Left lung (tissue), 10 donors: Measurements from ENCODE around the gene TMEM132A. TPM values are rescaled to one million over a fixed set of nuclear protein-coding genes. Genes with fewer than 3 reads are reported as not detected.

Source experiments
- ATAC-seq: fragments of 200-7000 bp; cut with Tn5 transposase; one replicate; pipeline ENCODE4 v1.9.1; 2020; ENCODE audit warnings: moderate library complexity
- DNase-seq, 4 donors: peaks; one replicate each; pipeline ENCODE4 v3.0.0-alpha.2; 2013 to 2020
- H3K27ac ChIP-seq, 2 donors: fragments of 200-600 bp; sonication (generic) in 1 of 2; one replicate each; pipeline versions ENCODE4 v1.5.0 to v1.8.0; 2020 to 2021
- H3K27me3 ChIP-seq, 2 donors: fragments of 200-600 bp; sonication (generic) in 1 of 2; one replicate each; pipeline versions ENCODE4 v1.5.0 to v1.8.0; 2020 to 2021
- H3K36me3 ChIP-seq, 2 donors: fragments of 200-600 bp; sonication (generic) in 1 of 2; one replicate each; pipeline versions ENCODE4 v1.5.0 to v1.8.0; 2020 to 2021
- H3K4me1 ChIP-seq, 2 donors: fragments of 200-600 bp; one replicate each; pipeline ENCODE4 v1.8.0; 2021
- H3K4me3 ChIP-seq, 2 donors: fragments of 200-600 bp; sonication (generic) in 1 of 2; one replicate each; pipeline versions ENCODE4 v1.5.0 to v1.8.0; 2020 to 2021; ENCODE audit warnings: mild to moderate bottlenecking in 1 of 2
- H3K9me3 ChIP-seq, 2 donors: fragments of 200-600 bp; sonication (generic) in 1 of 2; one replicate each; pipeline versions ENCODE4 v1.5.0 to v1.8.0; 2020 to 2021
- intact Hi-C, 2 donors: fragments of 100-400 bp; cut with DNase I; formaldehyde crosslinking; loops; one replicate each; pipeline versions ENCODE4 v1.11.2 to v1.14.2; 2022
- polyA plus RNA-seq, 6 donors: library from polyadenylated mRNA; unstranded; fragments of 120-200 nt; gene quantifications; one replicate each; pipeline ENCODE4 v1.2.1, GENCODE V29; 2013; ENCODE audit not compliant: insufficient read length in 6 of 6
- total RNA-seq, 2 donors: library from RNA; stranded (reverse); fragmentation: NEBNext Ultra II Directional; extraction: Animal tissue kit (Norgen Biotek cat#: 25700); gene quantifications; one replicate each; pipeline ENCODE4 v1.2.1, GENCODE V29; 2021
- TF ChIP-seq, protein P1 (sequence below), 2 donors: fragments of 200-600 bp; sonication (generic) in 1 of 2; IDR thresholded peaks; one replicate each; pipeline versions ENCODE4 v1.5.0 to v1.8.0; 2021; ENCODE audit warnings: antibody characterized with exemption in 2 of 2
- donor health status: DM: no; HTN: yes; CAD: no.
- donor health status: DM: no; HTN: no; CAD: no.

The TMEM132A gene
- total and polyA plus RNA-seq, 8 donors: 12.3 to 67.8 (median 43.2) TPM

DNA sequence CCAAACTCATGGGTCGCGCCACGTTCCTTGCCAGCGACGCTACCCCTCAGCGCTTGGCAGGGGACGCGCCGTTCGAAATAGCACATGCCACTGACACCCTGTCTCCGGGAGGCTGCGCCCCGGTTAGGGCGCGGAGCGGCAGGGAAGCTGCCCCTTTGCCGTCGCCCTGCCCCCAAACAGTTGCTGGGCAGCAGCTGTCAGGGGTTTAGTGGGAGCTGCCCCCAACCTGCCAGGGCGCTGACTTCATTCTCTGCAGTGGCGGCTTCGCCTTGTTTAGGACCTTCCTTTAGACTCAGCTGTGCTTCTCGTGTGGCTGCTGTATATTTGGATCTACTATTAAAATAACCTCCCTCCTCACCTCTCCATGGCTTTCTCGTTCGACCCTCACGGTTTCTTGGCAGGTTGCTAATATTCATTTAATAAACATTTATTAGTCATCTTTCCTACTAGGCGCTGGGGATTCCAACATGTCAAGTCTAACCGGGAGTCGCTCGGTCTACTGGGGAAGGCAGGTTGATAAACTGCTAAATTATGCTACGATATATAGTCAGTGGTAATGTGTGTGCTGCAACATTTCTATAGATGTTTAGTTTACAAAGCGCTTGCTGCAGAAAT, 9.5 kb upstream of the TMEM132A start:
- H3K9me3 ChIP-seq: no peaks in the 10 kb centered on the region
- intact Hi-C loops: no loop called here
- H3K4me1 ChIP-seq: peaks cover 15 to 67% of the 10 kb centered on the region in 2 donors
- H3K27ac ChIP-seq: peak overlapping the region; percentile 88 to 94
- peak in 1 of 4 donors; percentile 86 for DNase-seq
- no peaks in the 10 kb centered on the region for H3K27me3 ChIP-seq
- ATAC-seq: peak; percentile 51
- TF ChIP-seq, protein P1, sequence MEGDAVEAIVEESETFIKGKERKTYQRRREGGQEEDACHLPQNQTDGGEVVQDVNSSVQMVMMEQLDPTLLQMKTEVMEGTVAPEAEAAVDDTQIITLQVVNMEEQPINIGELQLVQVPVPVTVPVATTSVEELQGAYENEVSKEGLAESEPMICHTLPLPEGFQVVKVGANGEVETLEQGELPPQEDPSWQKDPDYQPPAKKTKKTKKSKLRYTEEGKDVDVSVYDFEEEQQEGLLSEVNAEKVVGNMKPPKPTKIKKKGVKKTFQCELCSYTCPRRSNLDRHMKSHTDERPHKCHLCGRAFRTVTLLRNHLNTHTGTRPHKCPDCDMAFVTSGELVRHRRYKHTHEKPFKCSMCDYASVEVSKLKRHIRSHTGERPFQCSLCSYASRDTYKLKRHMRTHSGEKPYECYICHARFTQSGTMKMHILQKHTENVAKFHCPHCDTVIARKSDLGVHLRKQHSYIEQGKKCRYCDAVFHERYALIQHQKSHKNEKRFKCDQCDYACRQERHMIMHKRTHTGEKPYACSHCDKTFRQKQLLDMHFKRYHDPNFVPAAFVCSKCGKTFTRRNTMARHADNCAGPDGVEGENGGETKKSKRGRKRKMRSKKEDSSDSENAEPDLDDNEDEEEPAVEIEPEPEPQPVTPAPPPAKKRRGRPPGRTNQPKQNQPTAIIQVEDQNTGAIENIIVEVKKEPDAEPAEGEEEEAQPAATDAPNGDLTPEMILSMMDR (IDR thresholded peaks at IDR 0.05): no peak
- H3K4me3 ChIP-seq: peak overlapping the region; percentile 73 to 74
- peaks cover 0 to 3% of the 10 kb centered on the region in 2 donors for H3K36me3 ChIP-seq

DNA sequence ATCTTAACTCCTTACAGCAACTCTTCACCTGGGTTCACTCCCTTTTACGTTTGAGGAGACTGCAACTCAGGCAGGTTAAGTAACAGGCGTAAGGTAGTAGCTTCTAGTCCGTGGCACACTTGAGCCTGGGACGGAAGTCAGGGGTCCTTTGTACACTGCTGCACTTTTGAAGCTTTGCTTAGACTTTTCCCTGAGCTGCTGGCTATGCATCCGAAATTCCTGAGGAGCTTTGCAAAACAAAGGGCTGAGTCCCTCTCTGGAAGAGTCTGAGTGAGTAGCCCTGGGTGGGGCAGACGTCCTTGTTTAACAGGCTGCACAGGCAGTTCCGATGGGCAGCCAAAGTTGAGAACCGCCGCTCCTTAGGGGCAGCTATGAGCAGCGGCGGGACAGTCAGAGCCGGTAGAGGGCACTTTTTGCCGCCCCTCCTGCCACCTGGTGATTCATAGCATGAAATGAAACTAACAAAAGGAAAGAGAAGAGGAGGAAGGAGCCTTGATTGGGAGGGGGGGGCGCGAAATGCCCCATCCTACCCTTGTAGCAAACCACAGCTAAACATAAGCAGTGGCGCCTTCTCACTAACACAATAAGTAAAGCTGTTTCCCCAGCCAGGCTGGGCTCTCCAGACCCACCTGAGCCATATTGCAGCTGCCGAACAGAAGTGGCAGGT, 8.9 kb upstream of the TMEM132A start:
- ATAC-seq (peak; percentile 67), DNase-seq (peak in 3 of 4 donors; percentile 55 to 85 (median 80))
- peaks cover 0 to 10% of the 10 kb centered on the region in 2 donors for H3K36me3 ChIP-seq
- TF ChIP-seq, protein P1 (IDR thresholded peaks at IDR 0.05): no peak
- H3K27ac ChIP-seq: peak overlapping the region; percentile 88 to 94
- H3K9me3 ChIP-seq: no peaks in the 10 kb centered on the region
- H3K27me3 ChIP-seq: no peaks in the 10 kb centered on the region
- H3K4me1 ChIP-seq: peaks cover 15 to 70% of the 10 kb centered on the region in 2 donors
- intact Hi-C loops: no loop called here
- peak overlapping the region; percentile 73 to 74 for H3K4me3 ChIP-seq

DNA sequence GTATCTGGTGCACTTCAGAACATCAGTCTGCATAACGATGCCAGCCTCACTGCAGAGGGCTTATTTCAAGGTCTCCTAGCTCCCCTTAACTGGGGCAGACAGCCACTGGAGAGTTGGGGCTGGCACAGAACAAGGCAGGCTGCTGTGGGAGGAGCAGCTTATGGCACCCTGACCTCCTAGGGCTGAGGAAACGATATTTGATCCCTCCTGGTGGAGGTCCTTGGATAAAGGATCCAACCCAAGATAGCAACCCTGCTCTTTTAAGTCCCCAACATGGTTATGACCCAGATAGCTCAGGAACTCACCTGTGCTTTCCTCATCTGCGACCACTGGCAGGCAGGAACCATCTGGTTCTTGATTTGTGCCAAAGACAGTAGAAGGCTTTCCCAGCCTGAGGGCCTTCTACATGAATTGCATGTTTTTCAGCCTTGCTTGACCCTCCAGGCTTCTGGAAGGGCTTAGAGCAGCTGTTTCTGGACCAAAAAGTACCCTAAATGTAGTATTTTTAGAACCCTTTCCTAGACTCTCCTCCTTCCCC, 7.5 kb upstream of the TMEM132A start:
- TF ChIP-seq, protein P1 (IDR thresholded peaks at IDR 0.05): no peak
- Histone ChIP-seq H3K4me3 (no peak overlapping the region), H3K4me1 (peaks cover 15 to 58% of the 10 kb centered on the region in 2 donors), H3K27ac (no peak overlapping the region), H3K36me3 (peaks cover 0 to 23% of the 10 kb centered on the region in 2 donors), H3K27me3 (no peaks in the 10 kb centered on the region), H3K9me3 (no peaks in the 10 kb centered on the region)
- DNase-seq: no peak
- no peak for ATAC-seq
- intact Hi-C loops: no loop called here

- H3K4me3 ChIP-seq: no peak overlapping the region
- H3K27ac ChIP-seq: no peak overlapping the region
- DNase-seq: no peak
- no peak for ATAC-seq
- H3K9me3 ChIP-seq: no peaks in the 10 kb centered on the region
- peaks cover 0 to 28% of the 10 kb centered on the region in 2 donors for H3K36me3 ChIP-seq
- TF ChIP-seq, protein P1 (IDR thresholded peaks at IDR 0.05): no peak
- H3K27me3 ChIP-seq: no peaks in the 10 kb centered on the region
- intact Hi-C loops: no loop called here
- H3K4me1 ChIP-seq: peaks cover 15 to 58% of the 10 kb centered on the region in 2 donors
Measured at GRCh38 chr11:60917267-60917666, 7.0 kb upstream of the TMEM132A start.

GRCh38 chr11:60918251-60918938, 5.9 kb upstream of the TMEM132A start:
- Histone ChIP-seq H3K9me3 (no peaks in the 10 kb centered on the region), H3K36me3 (peaks cover 0 to 40% of the 10 kb centered on the region in 2 donors), H3K4me3 (no peak overlapping the region), H3K27ac (no peak overlapping the region), H3K27me3 (peaks cover 0 to 4% of the 10 kb centered on the region in 2 donors), H3K4me1 (peaks cover 10 to 49% of the 10 kb centered on the region in 2 donors)
- intact Hi-C loops: no loop called here
- ATAC-seq (no peak), DNase-seq (no peak)
- TF ChIP-seq, protein P1 (IDR thresholded peaks at IDR 0.05): no peak
